Suprapubic skin (tissue), 3 donors: Measurements from ENCODE around the gene GMDS.

ENCODE experiments used
- CTCF ChIP-seq, 2 donors: fragments of 200-600 bp in 1 of 2; fragments of 450-650 bp in 1 of 2; sonication (generic) in 1 of 2; IDR thresholded peaks; one replicate each; pipeline ENCODE4 v1.5.1; 2016 to 2019; ENCODE audit warnings: antibody characterized with exemption in 2 of 2, mild to moderate bottlenecking in 1 of 2, moderate library complexity in 1 of 2
- EP300 ChIP-seq: sonication (generic); formaldehyde crosslinking; IDR thresholded peaks from one replicate; pipeline ENCODE4 v1.6.1; 2017; ENCODE audit warnings: antibody characterized with exemption
- POLR2A ChIP-seq, 2 donors: fragments of 450-650 bp; IDR thresholded peaks; one replicate each; pipeline ENCODE4 v1.6.1; 2017; ENCODE audit warnings: antibody characterized with exemption in 2 of 2, mild to moderate bottlenecking in 2 of 2, moderate library complexity in 2 of 2

- TF ChIP-seq POLR2A (IDR thresholded peaks at IDR 0.05): no peak
- TF ChIP-seq CTCF (IDR thresholded peaks at IDR 0.05): no peak
- TF ChIP-seq EP300: no peak
Observed at GRCh38 chr6:1756472-1757129, 488.8 kb downstream of the GMDS start.
